ENCODE measurements around the gene FRMD4A.

DNA sequence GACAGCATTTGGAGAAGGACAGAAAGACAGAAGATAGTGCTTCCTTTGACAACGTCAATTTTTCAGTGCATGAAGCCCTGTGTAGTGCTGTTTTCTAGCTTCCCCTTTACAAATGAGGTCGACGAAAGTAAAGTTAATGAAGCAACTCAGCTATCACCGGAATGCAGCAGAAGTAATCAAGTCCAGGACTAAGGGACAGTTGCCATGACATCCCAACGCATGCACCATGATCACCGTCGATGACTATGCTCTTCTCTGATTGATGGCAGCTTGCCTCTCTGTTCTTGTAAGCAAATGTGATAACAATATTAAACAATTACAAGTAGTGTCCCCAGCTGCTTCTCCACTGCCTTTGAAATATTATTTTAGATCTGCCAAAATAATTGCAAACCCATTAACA, 205.8 kb downstream of the FRMD4A start:
- no peak for TF ChIP-seq EP300 (IDR thresholded peaks at IDR 0.05; ENCODE audit: borderline replicate concordance)
- no peak for TF ChIP-seq CEBPB (IDR thresholded peaks at IDR 0.05)
- TF ChIP-seq CREB1 (IDR thresholded peaks at IDR 0.05; ENCODE audit: low read depth) = no peak
- no peak for TF ChIP-seq FOXM1 (IDR thresholded peaks at IDR 0.05; ENCODE audit: borderline replicate concordance, low read depth)
- no peak for TF ChIP-seq TAF1 (IDR thresholded peaks at IDR 0.05; ENCODE audit: low read depth)
- no peak for TF ChIP-seq YY1 (IDR thresholded peaks at IDR 0.05; ENCODE audit: low read depth)
- TF ChIP-seq, protein P1, sequence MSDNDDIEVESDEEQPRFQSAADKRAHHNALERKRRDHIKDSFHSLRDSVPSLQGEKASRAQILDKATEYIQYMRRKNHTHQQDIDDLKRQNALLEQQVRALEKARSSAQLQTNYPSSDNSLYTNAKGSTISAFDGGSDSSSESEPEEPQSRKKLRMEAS (IDR thresholded peaks at IDR 0.05) = no peak
- TF ChIP-seq, protein P2, sequence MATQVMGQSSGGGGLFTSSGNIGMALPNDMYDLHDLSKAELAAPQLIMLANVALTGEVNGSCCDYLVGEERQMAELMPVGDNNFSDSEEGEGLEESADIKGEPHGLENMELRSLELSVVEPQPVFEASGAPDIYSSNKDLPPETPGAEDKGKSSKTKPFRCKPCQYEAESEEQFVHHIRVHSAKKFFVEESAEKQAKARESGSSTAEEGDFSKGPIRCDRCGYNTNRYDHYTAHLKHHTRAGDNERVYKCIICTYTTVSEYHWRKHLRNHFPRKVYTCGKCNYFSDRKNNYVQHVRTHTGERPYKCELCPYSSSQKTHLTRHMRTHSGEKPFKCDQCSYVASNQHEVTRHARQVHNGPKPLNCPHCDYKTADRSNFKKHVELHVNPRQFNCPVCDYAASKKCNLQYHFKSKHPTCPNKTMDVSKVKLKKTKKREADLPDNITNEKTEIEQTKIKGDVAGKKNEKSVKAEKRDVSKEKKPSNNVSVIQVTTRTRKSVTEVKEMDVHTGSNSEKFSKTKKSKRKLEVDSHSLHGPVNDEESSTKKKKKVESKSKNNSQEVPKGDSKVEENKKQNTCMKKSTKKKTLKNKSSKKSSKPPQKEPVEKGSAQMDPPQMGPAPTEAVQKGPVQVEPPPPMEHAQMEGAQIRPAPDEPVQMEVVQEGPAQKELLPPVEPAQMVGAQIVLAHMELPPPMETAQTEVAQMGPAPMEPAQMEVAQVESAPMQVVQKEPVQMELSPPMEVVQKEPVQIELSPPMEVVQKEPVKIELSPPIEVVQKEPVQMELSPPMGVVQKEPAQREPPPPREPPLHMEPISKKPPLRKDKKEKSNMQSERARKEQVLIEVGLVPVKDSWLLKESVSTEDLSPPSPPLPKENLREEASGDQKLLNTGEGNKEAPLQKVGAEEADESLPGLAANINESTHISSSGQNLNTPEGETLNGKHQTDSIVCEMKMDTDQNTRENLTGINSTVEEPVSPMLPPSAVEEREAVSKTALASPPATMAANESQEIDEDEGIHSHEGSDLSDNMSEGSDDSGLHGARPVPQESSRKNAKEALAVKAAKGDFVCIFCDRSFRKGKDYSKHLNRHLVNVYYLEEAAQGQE (IDR thresholded peaks at IDR 0.05; ENCODE audit: low read depth) = no peak
- no peak for TF ChIP-seq RAD21 (IDR thresholded peaks at IDR 0.05; ENCODE audit: low read depth)
- no peak for TF ChIP-seq NFIC (IDR thresholded peaks at IDR 0.05)

All from Ishikawa (cell line).